UCSD-AML1 (cell line): ENCODE results near the gene BRD7.
"Not testable (repeated sequence)": the region's sequence is repeated elsewhere in the genome, so short reads cannot be mapped to it uniquely, and the experiment has no call there.

Experiments
- DNase-seq: peaks from one replicate; lab custom pipeline; 2025; ENCODE audit not compliant: unreplicated experiment; lab: John Stamatoyannopoulos, UW

Gene BRD7

DNA sequence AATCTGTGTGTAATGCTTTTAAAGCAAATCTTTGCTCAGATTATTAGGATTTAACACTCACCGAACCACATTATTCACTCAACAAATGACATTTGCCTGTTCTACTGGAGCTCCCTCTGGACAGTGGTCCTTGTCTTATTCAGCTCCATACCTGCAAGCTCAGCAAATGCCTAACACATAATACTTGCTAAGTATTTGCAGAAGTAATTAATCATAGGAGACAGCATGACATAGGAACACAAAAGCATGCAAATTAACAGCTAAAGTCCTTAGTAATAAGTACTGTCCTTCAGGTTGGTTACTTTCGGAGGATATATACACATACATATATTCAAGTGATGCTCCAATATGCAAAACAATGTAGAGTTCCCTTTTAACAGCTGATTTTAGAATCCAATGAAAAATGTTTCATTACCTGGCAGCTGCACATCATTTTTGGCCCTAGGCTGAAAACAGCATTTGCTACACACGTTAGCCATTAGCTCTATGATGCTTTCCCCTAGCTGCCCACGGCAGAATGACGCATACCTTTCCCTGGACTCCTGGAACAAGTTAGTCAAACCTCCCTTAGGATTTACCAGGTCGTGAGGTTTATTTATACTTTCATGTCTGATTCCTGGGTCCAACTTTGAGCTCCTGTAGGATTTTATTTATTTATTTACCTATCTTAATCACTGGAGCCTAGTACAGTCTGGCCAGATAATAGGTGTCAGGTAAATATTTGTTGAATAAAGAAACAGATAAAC is 8.6 kb downstream of the BRD7 start:
- DNase-seq = no peak

DNA sequence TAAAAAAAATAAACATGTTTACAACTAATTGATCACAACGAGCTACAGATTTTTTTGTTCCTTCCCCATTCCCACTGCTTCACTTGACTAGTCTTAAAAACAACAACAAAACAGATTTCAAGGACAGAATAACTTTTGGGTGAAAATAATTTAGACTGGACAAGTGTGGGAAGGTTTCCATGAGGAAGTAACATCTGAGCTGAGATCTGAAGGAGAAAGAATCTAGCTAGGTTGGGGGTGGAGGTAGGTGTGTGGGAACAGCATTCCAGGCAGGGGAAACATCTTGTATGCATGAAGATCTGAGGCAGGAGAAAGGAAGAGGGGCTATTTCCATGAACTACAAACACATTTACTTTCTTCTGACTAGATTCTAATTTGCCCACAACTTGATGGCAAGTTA is 9.2 kb downstream of the BRD7 start:
- DNase-seq = no peak

DNA sequence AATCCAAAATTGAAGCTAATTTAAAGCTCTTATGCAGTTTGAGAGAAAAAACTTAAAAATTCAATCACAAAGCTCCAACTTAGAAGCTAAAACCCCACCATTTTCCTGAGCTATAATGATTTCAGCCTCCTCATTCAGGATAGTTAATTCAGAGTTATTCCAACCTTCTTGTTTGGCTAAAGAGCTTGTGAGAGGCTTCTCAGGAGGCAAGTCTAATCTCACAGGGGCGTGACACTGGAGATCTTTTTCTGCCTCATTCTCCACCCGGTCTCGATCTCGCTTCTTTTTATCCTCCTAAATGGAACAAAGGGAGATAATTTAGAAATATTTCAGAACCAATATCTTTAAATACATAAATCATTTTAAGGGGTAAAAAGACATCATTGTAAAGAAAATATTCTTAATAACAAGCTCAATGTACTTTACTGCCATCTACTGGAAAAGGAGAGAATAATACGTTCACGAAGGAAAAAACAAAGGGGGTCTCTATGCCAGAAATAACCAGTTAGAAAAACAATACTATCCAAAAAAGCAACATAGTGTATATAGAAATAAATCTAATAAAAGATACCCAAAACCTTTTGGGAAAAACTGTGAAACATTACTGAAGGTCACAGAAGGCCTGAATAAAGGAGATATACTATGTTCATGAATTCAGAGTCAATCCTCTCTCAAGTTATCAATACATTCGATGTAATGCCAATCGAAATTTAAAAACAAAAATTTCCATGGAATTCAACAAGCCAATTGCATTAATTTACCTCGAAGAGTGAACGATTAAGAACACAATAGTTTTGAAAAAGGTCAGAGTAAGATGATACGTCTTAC is 13.9 kb downstream of the BRD7 start:
- DNase-seq = no peak

DNA sequence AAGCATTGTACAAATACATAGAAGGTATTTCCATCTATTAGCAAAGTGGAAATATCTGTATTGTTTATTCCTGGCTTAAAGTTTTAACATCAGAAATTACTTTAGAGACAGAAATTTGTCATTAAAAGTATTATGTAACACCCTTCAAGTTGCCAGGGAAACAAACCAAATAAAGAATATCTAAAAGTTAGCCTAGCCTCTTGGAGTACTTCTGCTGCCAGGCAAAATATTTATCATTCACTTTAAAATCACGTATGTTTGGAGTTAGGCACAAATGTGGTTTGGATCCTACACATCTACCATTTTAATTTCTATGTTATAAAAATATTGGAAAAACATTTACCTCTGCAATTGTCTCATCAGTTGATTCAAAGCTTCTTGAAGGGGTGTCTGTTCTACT is 14.7 kb downstream of the BRD7 start:
- no peak for DNase-seq

DNA sequence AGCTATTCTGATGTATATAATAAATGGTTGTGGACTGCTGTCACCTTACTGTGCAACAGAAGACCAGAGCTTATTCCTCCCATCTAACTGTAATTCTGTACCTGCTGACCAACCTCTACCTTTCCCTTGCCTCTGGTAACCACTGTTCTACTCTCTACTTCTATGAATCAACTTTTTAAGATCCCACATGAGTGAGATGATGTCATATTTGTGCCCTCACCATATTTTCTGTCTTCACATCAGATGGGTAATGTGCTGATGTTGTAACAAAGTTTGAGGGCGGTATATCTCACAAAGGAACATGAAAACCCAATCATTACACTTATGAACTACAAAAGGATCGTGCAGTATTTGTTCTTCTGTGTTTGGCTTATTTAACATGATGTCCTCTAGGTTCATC is 16.8 kb downstream of the BRD7 start:
- no peak for DNase-seq

DNA sequence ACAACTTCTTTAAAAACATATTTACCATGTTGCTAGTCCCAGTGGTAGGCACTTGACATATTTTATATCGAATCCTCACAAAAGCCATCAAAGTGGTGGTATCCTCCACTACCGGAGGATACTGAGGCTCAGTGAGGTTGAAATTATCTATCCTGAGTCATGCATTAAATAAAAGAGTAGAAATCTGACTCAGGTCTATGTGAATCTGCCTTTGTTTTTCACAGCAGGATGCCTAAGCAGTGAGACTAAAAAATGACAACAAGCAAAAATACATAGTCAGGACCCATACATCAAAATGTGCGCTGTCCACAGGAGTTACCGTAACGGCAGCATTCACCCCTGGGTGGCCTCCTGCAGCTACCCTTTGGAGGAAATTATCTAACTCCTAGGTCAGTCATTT is 17.7 kb downstream of the BRD7 start:
- DNase-seq = no peak

DNA sequence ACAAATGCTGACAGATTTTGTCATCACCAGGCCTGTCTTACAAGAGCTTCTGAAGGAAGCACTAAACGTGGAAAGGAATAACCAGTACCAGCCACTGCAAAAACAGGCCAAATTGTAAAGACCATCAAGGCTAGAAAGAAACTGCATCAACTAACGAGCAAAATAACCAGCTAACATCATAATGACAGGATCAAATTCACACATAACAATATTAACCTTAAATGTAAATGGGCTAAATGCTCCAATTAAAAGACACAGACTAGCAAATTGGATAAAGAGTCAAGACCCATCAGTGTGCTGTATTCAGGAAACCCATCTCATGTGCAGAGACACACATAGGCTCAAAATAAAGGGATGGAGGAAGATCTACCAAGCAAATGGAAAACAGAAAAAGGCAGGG is 23.6 kb downstream of the BRD7 start:
- not testable (repeated sequence) for DNase-seq

DNA sequence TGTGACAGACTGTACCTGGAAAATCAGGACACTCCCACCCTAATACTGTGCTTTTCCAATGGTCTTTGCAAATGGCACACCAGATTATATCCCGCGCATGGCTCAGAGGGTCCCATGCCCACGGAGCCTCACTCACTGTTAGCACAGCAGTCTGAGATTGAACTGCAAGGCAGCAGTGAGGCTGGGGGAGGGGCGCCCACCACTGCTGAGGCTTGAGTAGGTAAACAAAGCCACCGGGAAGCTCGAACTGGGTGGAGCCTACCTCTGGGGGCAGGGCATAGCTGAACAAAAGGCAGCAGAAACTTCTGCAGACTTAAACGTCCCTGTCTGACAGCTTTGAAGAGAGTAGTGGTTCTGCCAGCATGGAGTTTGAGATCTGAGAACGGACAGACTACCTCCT is 25.2 kb downstream of the BRD7 start:
- DNase-seq = not testable (repeated sequence)

DNA sequence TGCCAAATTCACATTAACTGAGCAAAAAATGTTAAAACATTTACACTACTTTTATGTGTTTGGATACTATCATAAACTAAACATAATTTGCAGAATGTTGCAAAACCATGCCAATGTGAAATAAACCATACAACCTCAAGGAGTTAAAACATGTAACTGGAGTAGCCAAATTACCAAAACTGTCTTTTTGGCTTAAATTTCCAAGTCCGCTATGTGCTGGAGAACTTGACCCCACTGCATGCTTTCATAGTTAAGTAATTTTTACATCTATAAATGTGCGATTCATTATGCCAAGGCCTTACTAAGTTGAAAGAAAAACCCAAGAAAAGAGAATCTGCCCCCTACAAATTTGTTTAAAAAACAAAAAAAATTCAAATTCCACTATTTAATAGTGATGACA is 28.2 kb downstream of the BRD7 start:
- no peak for DNase-seq

DNA sequence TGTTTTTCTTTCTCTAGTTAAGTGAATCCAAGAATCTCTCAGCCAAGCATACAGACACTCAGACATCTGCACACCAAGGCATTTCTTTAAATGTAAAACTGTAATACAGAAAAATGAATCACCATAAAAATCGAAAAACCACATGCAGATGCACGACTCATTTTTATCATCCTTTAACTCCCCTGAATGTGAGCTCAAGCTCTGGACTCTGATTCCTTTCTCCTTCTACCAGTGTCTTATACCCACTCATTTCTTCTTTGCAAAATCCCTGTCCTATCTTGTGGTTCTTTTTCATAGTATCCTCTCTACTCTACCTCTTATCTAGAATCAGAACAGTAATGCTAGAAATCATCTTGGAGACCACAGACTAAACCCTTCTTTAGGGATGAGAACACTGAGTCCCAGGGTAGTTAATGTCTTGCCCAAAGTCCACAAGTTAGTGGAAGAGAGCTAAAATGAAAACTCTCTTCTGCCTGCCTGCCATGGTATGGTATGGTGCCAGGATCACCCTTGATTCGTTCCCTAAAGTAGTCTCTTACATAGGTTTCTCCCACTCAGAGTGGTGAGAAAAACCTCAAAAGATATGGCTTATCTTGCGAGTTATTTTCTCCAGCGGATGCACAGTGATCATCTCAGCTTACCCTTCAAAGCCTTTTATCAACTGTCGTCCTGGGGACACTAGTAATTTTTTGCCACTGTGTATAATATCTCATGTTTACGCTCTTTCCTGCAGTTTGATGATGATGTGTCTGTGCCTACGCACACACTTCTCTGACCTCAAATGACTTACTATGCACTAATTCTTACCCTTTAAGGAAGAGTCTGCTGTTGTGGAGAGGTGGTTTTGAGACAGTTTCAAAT is 30.2 kb downstream of the BRD7 start:
- DNase-seq = no peak

DNA sequence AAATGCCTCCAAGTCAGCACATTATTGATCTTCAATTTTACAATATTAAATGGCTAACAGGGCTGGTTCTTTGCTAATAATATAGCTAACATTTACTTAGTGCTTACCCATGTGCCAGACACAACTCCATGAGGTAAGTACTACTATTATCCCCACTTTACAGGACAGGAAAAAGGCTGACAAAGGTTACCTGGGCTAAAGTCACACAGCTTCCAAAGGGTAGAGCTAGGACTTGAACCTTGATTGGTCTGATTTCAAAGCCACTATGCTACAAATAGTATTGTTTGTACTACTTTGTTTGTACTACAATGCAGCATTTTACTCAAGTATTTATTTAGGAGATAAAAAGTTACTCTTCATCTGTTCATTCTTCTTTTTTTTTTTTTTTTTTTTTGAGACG is 31.9 kb downstream of the BRD7 start:
- DNase-seq = no peak

DNA sequence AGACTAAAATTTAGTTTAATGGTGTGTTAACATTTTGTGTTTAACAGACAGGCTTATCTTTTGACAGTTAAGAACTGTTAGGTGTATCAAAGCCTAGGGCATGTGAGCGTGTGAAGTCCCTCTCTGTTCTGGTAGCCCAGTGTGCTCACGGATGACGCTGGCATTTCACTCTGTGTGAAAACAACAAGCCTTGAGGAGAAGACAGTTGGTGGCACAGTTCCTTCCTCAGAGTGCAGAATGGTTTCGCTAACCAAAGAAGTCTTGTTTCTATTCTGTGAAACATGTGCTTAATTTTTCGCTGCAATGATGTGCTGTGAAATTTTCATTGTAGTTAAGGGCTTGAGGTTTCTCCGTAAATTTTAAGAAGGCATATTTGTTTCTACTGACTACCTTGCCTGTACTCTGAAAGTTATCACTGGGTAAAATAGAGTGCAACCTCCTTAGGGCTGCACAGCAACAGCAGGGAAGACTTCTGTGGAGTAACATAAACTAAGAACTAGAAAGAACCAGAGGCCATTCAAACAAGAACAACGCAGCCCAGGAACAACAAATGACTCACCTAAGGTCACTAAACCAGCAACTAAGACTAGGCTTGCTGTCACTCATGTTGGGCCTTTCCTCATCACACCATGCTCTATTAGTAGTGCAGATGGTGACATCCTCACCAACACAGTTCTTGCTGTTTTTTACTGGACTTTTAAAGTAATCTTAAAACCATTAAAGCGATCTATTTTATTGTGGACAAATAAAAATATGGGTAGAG is 33.4 kb downstream of the BRD7 start:
- no peak for DNase-seq

DNA sequence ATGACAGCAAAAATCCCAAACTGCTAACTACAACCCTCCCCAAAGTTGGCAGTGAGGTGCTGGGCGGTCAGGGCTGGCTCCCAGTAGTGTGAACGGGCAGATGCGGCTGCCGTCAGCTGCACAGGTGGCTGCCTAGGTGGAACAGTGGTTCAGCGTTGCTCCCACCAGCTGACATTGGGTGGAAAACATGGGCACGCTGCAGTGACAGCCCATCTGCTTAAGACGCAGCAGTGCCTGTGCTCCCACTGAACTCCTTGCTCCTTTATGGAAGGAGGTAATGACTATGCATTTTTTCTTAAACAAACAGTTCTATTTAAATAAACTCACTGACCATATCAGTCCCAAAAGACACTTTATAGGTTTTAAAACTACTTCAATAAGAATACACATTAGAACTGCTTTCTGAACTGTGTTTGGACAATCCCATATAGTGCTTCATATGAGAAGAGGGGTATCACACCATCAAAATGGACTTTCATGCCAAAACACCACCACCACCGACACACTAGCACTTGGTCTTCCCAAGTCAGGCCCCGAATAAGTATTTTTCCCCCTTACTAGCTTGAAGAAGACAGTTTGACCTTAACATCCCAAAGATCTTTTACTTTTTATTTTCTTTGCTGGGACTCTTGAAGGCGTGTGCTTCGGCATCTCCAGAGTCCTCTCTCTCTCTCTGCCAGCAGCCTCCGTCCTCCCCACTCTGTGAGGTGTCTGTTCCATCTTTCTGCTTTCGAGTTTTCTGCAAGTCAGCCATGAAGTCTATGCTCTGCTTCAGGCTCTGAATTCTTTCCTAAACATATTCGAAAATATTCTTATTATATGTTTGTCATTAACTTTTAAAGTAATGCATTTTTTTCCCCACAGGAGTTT is 34.4 kb downstream of the BRD7 start:
- no peak for DNase-seq

DNA sequence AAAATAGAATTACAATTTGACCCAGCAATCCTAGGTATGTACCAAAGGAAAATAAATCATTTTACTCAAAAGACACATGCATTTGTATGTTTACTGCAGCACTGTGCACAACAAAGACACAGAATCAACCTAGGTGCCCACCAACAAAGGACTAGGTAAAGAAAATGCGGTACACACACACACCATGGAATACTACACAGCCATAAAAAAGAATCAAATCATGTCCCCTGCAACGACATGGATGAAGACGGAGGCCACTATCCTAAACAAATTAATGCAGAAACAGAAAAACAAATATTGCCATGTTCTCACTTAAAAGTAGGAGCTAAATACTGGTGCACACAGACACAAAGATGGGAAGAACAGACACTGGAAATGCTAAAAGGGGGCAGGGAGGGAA is 36.2 kb downstream of the BRD7 start:
- no peak for DNase-seq

DNA sequence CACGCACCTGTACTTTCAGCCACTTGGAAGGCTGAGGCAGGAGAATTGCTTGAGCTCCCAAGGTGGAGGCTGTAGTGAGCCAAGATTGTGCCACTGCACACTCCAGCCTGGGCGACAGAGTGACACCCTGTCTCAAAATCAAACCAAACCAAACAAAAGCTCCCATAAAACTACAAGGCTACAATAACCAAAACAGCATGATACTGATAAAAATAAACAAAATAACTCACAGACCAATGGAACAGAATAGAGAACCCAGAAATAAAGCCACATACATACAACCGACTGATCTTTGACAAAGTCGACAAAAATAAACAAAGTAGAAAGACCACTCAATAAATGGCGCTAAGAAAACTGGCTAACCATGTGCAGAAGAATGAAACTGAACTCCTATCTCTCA is 37.2 kb downstream of the BRD7 start:
- no peak for DNase-seq

DNA sequence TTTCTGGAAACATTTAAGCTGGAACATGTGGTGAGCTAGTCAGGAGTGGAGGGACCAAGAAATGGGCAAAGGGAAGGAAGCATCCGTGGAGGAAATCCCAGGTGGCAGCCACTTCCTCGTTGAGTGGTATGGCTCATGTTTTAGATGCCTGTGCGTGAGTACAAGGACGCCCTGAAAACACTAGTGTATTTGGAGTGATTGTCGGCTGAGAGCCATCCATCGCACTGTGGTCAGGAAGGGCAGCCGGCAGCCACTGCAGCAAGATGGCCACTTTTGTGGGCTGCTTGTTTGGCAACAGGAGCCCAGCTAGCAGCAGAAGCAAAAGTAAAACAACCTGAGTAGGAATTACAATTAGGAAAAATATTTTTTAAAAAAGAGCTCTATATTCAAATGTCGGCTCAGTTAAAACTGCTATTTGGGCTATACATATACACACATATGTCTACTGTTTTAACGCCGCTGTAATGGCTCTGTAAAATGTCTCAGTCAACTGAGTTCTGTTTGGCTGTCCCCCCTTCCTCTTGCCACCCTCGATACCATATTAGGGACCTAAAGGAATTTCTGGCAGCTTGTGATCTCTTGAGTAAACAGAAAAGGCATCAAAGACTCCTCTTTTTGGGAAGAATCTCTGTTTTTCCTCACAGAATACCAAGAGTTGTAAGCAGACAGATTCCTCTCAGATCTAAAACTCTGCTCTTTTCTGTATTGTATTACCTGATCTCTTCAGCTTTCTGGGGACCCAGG is 39.2 kb downstream of the BRD7 start:
- DNase-seq = no peak

DNA sequence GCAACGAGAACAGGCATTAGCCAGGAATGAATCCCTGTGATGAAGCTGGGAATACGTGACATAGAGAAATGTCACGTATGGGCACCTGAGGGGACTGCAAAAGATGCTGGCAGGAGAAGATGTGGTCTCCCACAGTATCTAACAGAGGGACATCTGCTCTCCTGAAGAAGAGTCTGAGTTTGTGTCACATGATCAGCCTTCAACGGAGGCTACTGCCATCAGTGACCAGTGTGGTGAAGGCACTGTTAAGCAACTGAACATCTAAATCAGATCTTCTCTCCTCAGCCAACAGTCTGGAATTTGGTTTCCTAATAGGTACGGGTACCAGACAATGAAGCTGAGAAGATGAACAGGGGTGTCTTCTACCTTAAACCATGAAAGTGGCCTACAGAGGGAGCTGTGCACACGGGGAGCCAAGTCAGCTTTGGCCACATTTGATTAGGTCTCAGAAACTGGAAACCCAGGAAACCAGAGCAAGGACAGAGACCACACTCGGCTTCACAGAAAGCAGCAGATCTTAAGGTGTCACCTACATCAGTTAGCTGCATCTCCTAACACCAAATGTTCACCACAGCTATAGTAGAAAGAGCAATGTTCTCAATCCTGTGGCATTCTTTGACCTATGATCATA is 41.8 kb downstream of the BRD7 start:
- no peak for DNase-seq

DNA sequence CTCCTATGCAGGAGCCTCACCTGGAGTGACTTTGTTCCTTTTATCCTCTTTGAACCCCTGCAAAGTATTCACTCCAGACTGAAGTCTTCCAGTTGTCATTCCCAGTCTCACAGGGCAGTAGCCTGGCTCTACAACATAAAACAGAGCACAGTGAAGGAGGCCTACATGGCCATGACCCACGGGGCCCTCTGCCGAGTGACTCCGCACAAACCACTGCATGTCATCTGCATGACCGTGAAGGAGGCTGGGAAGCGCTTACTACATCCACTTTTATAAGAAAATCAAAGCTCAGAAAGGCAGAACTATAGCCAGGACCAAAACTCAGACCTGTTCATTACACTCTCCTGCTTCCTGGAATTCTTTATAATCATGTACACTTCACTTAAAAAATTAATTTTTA is 42.5 kb downstream of the BRD7 start:
- DNase-seq = no peak

DNA sequence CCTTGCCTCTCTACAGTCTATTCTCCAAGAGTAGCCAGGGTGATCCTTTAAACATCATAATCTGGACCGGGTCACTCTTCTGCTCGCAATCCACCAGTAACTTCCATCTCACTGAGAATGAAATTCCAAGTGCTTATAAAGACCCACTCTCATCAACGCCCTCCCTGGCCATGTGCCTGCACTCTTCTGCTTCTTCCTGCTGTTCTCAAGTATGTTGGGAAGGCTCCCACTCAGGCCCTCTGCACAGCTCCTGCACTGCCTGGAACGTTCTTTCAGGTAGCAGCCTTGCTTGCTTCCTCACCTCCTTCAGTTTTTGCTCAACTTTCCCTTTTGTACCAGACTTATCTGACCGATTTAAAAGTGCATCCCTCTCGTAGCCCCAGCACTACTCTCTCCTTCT is 44.4 kb downstream of the BRD7 start:
- no peak for DNase-seq
